Endometrial microvascular endothelial cells (primary cell): ENCODE results near the gene NIPAL1. TPM values are rescaled to one million over a fixed set of nuclear protein-coding genes. Genes with fewer than 3 reads are reported as not detected.
"Not testable (repeated sequence)": the region's sequence is repeated elsewhere in the genome, so short reads cannot be mapped to it uniquely, and the experiment has no call there.

Experiments
- in situ Hi-C: cut with HindIII; loops from 2 replicates; pipeline ENCODE4 v1.10.0; 2017; ENCODE audit warnings: low sequenced_read_pairs, low pct_unique_long_range_greater_than_20kb; ENCODE audit errors: inconsistent ontology term
- total RNA-seq: library from RNA; depleted of rRNA; stranded (reverse); fragments of >200 nt; gene quantifications from one replicate; pipeline ENCODE4 v1.2.3, GENCODE V29; 2015; ENCODE audit errors: inconsistent ontology term

Gene NIPAL1
- 3.2 TPM for total RNA-seq

DNA sequence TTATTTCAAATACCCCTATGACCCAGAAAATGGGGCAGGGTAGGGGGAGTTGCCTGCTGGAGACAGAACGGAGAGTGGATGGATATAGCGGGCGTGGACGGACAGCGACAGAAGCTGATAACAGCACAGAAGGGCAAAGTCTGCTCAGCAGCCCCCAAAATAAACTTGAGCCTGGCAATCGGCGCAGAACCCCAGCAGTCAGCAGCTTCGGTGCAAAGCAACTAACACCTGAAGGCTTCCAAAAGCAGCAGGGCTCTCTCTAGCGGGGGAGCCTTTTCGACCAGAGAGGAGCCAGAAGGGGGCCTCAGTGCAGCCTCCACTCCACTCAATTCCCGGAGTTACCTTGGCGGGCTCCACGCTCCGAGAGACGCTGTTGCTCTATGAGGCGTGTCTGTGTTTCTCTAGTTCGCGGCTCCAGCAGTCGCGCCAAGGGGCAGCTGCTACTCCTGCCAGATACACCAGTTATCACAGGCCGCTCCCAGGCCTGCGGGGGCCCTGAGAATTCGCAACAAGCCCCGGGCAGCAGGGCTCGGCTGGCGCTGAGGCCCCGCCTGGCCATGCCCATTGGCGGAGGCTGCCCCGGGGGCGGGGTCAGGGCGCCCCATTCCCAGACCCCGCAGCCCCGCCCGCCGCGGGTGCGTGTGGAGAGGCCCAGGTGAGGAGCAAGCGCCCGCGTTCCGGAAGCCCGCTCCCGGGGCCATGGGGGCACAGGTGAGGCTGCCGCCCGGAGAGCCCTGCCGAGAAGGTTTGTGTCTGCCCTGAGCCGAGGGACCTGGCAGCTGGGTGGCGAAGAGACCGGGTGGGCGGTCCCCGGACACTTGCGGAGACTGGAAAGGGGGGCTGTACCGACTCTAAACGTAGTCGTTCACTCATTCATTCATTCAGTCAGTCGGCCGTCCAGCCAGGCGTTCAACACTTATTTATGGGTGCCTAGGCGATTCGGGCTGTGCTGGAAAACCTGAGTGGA is at the start of gene NIPAL1, which contains the start of gene CNGA1:
NIPAL1 (plus strand) TSS at position 632 of the 967 bp plus-strand sequence; CDS start at position 700, 68 bp downstream.
CNGA1 (minus strand) TSS at position 541 of the 967 bp plus-strand sequence. CDS start 63,992 bp downstream, outside the sequence.
- in situ Hi-C loops, result no loop called here

DNA sequence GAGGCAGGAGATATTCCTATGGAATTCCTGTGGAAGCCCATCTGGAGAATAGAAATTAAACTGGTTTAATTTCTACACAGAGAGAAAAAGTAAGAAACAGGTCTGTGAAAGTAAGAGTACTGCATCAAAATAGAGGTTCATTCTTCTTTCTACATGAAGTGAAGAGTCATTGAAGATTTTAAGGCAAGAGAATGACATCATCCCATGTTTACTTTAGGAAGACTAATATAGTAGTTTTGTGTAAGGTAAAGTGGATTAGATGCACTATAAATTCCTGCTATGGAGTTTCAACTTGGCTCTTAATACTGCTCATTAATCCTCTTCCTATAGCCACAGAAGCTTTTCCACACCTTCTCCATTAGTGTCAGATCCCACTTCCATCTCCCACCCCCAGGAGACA is 47.7 kb upstream of the NIPAL1 start:
- in situ Hi-C loops, result no loop called here

DNA sequence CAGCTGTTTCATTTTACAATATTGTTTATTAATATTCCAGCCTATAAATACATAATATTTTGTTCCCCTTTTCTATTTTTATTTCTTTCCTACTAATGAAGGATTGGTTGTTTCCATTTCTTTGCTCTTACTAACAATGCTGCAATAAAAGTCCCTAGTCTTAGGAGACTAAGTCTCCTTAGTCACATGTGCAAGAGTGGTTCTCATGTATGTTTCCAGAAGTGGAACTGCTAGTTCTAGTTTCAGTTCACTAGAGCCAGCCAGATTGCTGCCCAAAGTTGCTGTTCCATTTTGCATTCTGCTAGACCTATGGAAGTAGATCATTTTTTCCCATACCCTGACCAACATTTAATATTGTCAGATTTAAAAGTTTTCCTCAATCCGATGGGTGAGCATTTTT is 44.4 kb upstream of the NIPAL1 start:
- in situ Hi-C loops, result no loop called here

DNA sequence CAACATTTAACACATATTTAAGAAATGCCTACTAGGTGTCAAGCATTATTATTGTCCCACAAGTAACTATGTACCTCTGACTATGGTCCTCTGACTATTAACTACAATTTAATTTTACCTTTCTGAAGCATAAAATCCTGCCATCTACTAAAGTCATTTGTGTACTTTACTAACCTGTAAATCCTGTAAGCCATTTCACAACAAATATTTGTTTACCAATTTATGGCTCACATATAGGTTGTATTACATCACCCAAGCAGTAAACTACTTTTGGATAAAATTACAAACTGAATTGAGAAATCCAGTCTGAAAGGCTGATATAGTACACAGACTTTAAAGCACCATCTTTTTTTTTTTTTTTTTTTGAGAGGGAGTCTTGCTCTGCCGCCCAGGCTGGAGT is 43.9 kb upstream of the NIPAL1 start:
- in situ Hi-C loops, result no loop called here

DNA sequence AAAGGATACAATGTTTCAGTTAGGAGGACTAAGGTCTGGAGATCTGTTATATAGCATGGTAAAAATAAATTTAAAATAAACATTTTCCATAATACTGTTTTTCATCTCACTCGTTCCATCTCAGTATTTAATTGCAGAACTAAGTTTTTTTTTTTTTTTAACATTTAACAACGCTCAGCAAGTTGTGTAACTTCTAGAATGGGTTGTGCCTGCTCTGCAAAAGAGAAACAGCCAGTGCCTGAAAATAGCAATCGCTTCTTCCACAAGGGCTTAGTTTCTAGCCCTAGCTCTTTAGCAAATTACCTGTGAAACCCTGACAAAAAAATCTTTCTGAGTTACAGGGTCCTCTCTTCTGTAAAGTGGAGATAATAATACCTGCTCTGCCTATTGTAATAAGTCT is 42.0 kb upstream of the NIPAL1 start:
- in situ Hi-C loops, result no loop called here

DNA sequence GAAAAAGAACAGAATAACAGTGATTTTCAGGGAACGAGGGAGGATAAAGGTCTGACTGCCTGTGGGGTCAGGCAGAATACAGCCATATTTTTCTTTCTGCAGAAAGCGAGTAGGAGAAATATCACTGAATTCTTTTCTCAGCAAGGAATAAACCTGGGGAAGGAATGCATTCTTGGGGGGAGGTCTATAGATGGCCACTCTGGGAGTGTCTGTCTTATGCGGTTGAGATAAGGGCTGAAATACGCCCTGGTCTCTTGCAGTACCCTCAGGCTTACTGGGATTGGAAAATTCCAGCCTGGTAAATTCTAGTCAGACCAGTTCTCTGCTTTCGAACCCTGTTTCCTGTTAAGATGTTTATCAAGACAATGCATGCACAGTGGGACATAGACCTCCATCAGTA is 26.4 kb upstream of the NIPAL1 start:
- in situ Hi-C loops, result no loop called here

DNA sequence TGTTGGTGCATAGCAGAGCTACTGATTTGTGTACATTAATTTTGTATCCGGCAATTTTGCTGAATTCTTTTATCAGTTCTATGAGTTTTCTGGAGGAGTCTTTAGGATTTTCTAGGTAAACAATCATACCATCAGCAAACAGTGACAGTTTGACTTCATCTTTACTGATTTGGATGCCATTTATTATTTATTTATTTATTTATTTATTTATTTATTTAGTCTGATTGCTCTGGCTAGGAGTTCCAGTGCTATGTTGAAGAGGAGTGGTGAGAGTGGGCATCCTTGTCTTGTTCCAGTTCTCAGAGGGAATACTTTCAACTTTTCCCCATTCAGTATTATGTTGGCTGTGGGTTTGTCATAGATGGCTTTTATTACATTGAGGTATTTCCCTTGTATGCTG is 24.1 kb upstream of the NIPAL1 start:
- in situ Hi-C loops, result not testable (repeated sequence)

DNA sequence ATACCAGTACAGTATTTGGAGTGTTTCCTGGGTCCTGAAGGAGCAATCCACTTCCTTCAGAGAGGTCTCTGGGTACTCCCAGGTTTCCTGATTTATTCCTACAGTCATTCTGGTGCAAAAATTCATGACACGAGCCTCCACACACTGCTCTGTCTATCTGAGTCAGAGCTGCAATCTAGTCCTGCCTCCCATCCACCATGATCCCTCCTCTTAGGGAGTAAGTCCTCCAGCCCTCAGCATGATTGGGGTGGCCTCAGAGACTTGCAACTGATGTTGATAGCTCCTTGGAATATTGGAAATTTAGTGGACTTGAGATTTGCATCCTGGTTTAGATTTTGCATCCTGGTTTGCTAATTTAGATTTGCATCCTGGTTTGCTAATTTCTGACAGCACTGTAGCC is 20.6 kb upstream of the NIPAL1 start:
- in situ Hi-C loops, result no loop called here

DNA sequence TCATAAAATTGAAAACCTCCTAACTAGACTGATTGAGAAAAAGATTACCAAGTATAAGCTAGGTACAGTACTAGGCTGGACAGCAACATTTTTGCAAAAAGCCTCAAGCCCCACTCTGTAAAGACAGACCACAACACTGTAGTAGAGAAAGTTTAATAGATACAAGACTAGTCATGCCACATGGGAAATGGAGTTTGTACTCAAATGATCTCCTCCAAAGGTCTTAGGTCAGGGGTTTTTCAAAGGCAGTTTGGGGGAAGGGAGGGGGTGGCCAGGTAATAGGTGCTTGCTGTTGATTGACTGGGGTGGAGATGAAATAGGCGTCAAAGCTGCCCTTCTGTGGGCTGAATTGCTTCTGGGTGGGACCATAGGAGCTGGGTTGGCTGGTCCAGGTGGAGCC is 14.3 kb upstream of the NIPAL1 start:
- in situ Hi-C loops, result no loop called here

DNA sequence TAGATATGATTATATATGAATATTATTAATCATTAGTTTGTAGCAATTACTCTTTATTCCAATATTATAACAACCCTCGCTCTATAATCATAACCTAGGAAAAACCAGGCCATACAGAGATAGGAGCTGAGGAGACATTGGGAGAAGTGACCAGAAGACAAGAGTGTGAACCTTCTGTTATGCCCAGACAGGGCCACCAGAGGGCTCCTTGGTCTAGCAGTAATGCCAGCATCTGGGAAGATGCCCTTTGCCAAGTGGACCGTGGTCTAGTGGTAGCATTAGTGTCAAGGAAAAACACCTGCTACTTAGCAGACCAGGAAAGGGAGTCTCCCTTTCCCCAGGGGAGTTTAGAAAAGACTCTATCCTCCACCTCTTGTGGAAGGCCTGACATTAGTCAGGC is 13.0 kb upstream of the NIPAL1 start:
- in situ Hi-C loops, result not testable (repeated sequence)

DNA sequence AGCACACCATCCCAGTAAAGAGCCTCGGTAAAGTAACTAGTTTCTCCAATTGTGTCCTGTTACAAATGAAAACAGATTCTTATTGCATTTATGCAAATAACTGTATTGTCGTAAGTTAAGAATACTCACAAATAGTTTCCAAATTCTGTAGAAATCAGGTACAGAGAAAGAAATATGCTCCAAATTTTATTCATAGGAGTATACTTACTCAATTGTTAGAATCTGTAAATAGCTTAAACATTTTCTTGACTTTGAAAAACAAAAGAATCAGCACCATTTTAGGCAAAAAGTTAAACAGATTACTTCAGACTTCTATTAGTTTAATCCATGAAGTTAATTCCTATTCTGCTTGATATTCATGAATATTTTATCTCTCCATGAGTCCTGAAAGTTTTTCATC is 10.8 kb upstream of the NIPAL1 start:
- in situ Hi-C loops, result no loop called here

DNA sequence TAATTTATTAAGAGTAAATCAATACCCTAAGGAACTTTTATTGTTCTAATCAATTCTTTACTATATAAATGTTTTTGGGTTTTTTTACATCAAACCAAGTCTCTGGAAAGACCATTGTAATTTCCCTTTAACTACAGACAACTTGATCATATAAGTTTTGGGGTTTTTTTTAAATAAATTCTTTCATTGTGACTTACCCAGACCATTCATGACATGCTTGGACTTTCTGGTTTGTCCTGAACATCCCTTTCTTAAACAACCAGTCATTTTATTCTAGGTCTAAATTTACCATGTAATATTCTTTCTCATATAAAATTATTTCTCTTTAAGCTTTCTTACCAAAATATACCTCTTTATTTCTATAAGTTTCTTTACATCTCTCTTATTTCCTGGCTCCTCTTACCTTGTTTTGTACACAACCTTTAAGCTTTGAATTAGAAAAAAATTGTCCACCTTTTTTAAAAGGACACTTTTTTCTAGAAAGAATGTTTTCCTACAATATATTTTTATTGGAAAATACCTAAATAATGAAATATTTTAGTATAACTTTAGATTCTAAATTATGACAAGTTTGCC is 8.5 kb upstream of the NIPAL1 start:
- in situ Hi-C loops, result no loop called here

DNA sequence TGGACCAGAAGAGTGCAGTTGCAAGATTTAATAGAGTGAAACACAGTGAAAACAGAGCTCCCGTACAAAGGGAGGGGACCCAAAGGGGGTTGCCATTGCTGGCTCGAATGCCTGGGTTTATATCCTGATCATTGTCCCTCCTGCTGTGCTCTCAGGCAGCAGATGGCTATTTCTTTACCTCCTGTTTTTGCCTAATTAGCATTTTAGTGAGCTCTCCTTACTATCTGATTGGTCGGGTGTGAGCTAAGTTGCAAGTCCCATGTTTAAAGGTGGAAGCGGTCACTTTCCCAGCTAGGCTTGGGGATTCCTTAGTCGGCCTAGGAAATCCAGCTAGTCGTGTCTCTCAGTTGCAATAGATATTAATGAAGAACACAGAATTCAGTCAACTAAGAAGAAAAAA is 5.7 kb upstream of the NIPAL1 start:
- in situ Hi-C loops, result not testable (repeated sequence)

DNA sequence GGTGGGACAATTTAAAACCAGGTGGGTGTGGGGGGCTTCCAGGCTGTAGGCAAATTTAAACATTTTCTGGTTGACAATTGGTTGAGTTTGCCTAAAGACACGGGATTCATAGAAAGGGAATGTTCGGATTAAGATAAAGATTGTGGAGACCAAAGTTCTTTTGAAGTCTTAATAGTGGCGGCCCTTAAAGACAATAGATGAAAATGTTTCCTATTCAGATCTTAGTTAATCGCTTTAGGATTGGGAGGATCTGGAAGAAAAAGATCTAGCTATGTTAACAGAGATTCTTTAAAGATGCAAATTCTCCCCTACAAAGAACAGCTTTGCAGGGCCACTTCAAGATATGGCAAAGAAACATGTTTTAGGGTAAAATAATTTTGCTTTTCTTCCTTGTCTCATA is 4.8 kb upstream of the NIPAL1 start:
- in situ Hi-C loops, result no loop called here

DNA sequence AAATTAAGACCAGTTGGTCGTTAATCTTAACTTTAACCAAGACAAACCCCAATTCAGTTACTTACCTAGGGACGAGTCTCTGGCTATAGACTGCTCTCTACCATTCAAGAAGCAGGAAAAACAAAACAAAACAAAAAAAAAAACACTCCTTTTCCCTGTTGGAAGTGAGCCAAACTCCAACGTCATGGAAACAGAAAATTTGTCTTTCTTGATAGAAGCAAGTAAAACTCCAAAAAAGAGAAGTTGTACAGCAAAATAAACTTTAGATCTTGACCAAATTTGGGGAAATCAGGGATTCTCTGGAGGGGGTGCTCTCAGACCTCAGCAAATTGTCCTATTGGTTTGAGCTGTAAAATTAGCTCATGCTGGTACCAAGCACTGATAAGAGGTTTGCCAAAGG is 3.7 kb upstream of the NIPAL1 start:
- in situ Hi-C loops, result no loop called here

DNA sequence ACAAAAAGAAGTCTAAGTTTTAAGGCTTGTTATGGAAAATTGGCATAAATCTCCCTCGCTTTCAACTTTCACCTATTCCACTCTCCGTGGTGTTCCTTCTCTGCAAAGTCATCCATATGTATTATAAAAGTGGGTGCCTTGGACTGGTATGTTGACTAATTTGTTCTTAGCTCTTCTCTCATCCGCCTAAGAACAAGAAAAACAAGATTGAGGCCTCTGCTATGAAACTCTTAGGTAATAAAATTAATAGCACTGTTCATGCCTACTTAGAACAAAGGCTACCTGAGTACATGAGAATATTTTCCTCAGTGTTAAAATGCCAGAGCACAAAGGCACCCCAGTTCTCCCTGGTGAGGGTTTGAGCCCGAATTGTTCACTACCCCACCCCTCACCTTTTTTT is 1.4 kb upstream of the NIPAL1 start:
- in situ Hi-C loops, result no loop called here

DNA sequence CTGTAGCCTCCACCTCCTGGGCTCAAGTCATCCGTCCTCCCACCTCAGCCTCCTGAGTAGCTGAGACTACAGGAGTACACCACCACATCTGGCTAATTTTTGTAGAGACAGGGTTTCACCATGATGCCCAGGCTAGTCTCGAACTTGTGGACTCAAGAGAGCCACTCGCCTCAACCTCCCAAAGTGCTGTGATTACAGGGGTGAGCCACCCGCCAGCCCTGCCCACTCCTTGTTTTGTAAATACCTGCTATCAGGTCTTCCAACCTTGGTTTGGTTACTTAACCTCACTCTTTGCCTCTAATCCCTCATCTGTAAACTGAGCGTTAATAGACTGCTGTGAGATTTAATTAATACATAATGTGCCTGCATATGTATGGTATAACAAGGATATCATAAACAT is 894 bp upstream of the NIPAL1 start:
- in situ Hi-C loops, result no loop called here

DNA sequence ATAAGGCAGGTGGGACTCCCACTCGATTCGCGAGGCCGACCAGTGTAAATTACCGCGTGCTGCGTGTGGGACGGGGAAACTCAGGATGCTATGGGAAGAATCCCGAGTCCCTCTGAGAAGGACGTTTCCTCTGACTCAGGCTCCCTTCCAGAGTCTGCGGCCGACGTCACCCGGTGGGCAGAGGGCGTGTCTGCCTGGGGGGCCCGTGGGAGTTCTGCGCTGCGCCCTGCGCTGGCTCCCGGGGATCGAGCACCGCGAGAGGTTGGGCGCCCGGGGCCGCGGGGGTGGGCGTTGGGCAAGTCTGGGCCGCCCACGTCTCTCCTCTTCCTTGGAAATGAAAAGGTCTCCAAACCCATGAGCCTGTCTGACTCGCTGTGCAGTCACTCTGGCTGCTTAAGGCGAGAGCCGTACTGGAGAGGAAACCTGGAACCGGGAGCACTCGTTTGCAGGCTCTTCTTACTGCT is 568 bp downstream of the NIPAL1 start:
- in situ Hi-C loops, result no loop called here

DNA sequence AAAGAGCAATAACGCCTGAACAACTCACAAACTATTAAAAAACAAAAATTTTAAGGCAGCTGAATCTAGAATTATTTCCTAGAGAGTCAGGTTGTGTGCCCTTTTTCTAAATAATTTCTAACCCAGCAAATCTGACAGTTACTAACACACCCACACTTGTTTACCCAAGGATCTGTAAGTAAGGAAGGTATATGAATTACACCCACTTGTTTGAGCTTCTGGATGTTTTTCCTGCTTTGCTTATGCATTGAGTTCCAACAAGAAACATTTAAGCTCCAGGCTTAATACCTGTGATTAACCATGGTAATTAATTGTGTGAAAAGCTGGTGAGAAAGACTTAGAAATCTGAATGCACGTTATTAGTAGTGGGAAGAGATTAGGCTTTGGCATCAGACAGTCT is 1.5 kb downstream of the NIPAL1 start:
- in situ Hi-C loops, result no loop called here

DNA sequence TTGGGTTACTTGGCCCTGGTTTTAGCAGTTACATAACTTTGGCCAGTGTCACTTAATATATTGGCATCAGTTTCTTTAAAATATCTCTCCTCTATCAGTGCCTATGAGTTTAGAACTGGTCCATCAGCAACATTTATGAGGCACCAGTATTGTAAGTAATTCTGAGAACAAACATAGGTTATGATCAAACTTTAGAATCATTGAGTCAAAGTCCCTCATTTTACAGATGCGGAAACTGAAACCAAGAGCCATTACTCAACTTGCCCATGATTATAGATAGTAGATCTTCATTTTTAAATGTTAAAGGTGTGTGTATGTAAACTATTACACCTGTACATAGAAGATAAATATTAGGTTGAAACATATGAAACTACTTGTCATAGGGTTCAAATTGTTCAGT is 4.5 kb downstream of the NIPAL1 start:
- in situ Hi-C loops, result no loop called here
